GM23338 (cell line): ENCODE data around the gene SERAC1. TPM values are rescaled to one million over a fixed set of nuclear protein-coding genes. Genes with fewer than 3 reads are reported as not detected.

Source experiments
- ATAC-seq: fragments of 200-7000 bp; cut with Tn5 transposase; 3 replicates; pipeline ENCODE4 v1.9.1; 2020
- DNase-seq: peaks from one replicate; pipeline ENCODE4 v3.0.0-alpha.2; 2015; ENCODE audit warnings: low spot score
- H2AFZ ChIP-seq: fragments of 200-600 bp; sonication (generic); 2 replicates; pipeline ENCODE4 v1.8.0; 2016; ENCODE audit warnings: antibody characterized with exemption, mild to moderate bottlenecking, moderate library complexity
- H3F3A ChIP-seq: fragments of 200-600 bp; sonication (generic); replicated peaks from 2 replicates; pipeline ENCODE4 v1.8.0; 2017; ENCODE audit warnings: antibody characterized with exemption, mixed run types, low read depth
- H3K27ac ChIP-seq: fragments of 200-600 bp; sonication (generic); 2 replicates; pipeline ENCODE4 v1.6.1; 2016; ENCODE audit warnings: low read depth
- H3K27me3 ChIP-seq: fragments of 200-600 bp; sonication (generic); 2 replicates; pipeline ENCODE4 v1.8.0; 2016; ENCODE audit warnings: mild to moderate bottlenecking, mixed run types, moderate library complexity; ENCODE audit not compliant: insufficient read depth
- H3K36me3 ChIP-seq: fragments of 200-600 bp; sonication (generic); 2 replicates; pipeline ENCODE4 v1.8.0; 2016; ENCODE audit warnings: mild to moderate bottlenecking; ENCODE audit not compliant: insufficient read depth
- H3K4me1 ChIP-seq: fragments of 200-600 bp; sonication (generic); 2 replicates; pipeline ENCODE4 v1.8.0; 2016; ENCODE audit warnings: mild to moderate bottlenecking, moderate library complexity; ENCODE audit not compliant: insufficient read depth
- H3K4me2 ChIP-seq: fragments of 200-600 bp; sonication (generic); 2 replicates; pipeline ENCODE4 v1.7.1; 2017; ENCODE audit warnings: mixed run types
- H3K4me3 ChIP-seq: fragments of 200-600 bp; sonication (generic); 2 replicates; pipeline ENCODE4 v1.6.1; 2016; ENCODE audit warnings: mixed run types
- H3K79me2 ChIP-seq: fragments of 200-600 bp; sonication (generic); replicated peaks from 2 replicates; pipeline ENCODE4 v1.8.0; 2017; ENCODE audit warnings: mild to moderate bottlenecking; ENCODE audit not compliant: insufficient read depth
- H3K9me2 ChIP-seq: fragments of 200-600 bp; sonication (generic); 2 replicates; pipeline ENCODE4 v1.8.0; 2017; ENCODE audit not compliant: insufficient read depth
- H4K20me1 ChIP-seq: fragments of 200-600 bp; sonication (generic); replicated peaks from 2 replicates; pipeline ENCODE4 v1.8.0; 2017; ENCODE audit warnings: mild to moderate bottlenecking; ENCODE audit not compliant: insufficient read depth
- H3K27ac Mint-ChIP-seq: 2 replicates; pipeline ENCODE4 v1.8.0; 2020; ENCODE audit warnings: inconsistent platforms, mild to moderate bottlenecking, moderate library complexity, mixed read lengths
- H3K27me3 Mint-ChIP-seq: 3 replicates; pipeline ENCODE4 v1.8.0; 2022; ENCODE audit warnings: low read depth, mild to moderate bottlenecking, moderate library complexity, mixed read lengths, inconsistent platforms; ENCODE audit not compliant: insufficient read depth, poor library complexity
- H3K36me3 Mint-ChIP-seq: 3 replicates; pipeline ENCODE4 v1.8.0; 2021; ENCODE audit warnings: low read depth, mild to moderate bottlenecking, inconsistent platforms, moderate library complexity, mixed read lengths
- H3K4me1 Mint-ChIP-seq: 3 replicates; pipeline ENCODE4 v1.8.0; 2020; ENCODE audit warnings: mild to moderate bottlenecking, inconsistent platforms, mixed read lengths
- H3K4me3 Mint-ChIP-seq: 3 replicates; pipeline ENCODE4 v1.8.0; 2021; ENCODE audit warnings: moderate library complexity, mild to moderate bottlenecking, inconsistent platforms, mixed read lengths
- H3K9me3 Mint-ChIP-seq: 3 replicates; pipeline ENCODE4 v1.8.0; 2020; ENCODE audit warnings: moderate library complexity, mild to moderate bottlenecking, inconsistent platforms, mixed read lengths
- CREB1 ChIP-seq: fragments of 250-450 bp; sonication (Bioruptor Pico); IDR thresholded peaks from 2 replicates; pipeline ENCODE4 v1.5.0; 2020; ENCODE audit warnings: low read depth, mild to moderate bottlenecking, moderate library complexity
- CTCF ChIP-seq, 2 experiments: fragments of 200-600 bp in 1 of 2; sonication (generic) in 1 of 2; conservative IDR thresholded peaks; 2 replicates each; pipeline versions ENCODE4 v1.5.1 to v1.6.1; 2016 to 2017; ENCODE audit warnings: antibody characterized with exemption in 2 of 2, low read depth in 2 of 2, mild to moderate bottlenecking in 2 of 2, moderate library complexity in 1 of 2
- EZH2 ChIP-seq: fragments of 200-600 bp; sonication (generic); IDR thresholded peaks from one replicate; pipeline ENCODE4 v1.8.0; 2017; ENCODE audit warnings: antibody characterized with exemption, mild to moderate bottlenecking, low read depth; ENCODE audit not compliant: unreplicated experiment
- EZH2phosphoT487 ChIP-seq: fragments of 200-600 bp; sonication (generic); IDR thresholded peaks from one replicate; pipeline ENCODE4 v1.8.1; 2018; ENCODE audit warnings: antibody characterized with exemption; ENCODE audit not compliant: unreplicated experiment
- JUNB ChIP-seq: IDR thresholded peaks from one replicate; pipeline ENCODE4 v1.6.1; 2016; ENCODE audit warnings: antibody characterized with exemption; ENCODE audit not compliant: unreplicated experiment
- NANOG ChIP-seq: IDR thresholded peaks from 2 replicates; pipeline ENCODE4 v1.6.1; 2016; ENCODE audit warnings: antibody characterized with exemption, borderline replicate concordance
- POLR2AphosphoS5 ChIP-seq: IDR thresholded peaks from 2 replicates; pipeline ENCODE4 v1.6.1; 2016; ENCODE audit warnings: antibody characterized with exemption, low read depth
- STAT1 ChIP-seq: IDR thresholded peaks from one replicate; pipeline ENCODE4 v1.6.1; 2016; ENCODE audit warnings: antibody characterized with exemption; ENCODE audit not compliant: unreplicated experiment
- ZNF114 ChIP-seq: fragments of 250-450 bp; sonication (Bioruptor Pico); IDR thresholded peaks from 2 replicates; pipeline ENCODE4 v1.5.0; 2020; ENCODE audit warnings: mild to moderate bottlenecking, moderate library complexity
- ZNF331 ChIP-seq: fragments of 250-450 bp; sonication (Bioruptor Pico); IDR thresholded peaks from 2 replicates; pipeline ENCODE4 v1.5.0; 2020; ENCODE audit warnings: low read depth, mild to moderate bottlenecking, moderate library complexity
- polyA plus RNA-seq: library from polyadenylated mRNA; unstranded; fragments of >200 nt; fragmentation: Nextera tagmentation; extraction: Ambion mirVana; gene quantifications from 2 replicates; pipeline ENCODE4 v1.2.1, GENCODE V29; 2016
- total RNA-seq: library from RNA; depleted of rRNA; stranded (reverse); fragments of >200 nt; shearing (Covaris generic); gene quantifications from 2 replicates; pipeline ENCODE4 v1.2.3, GENCODE V29; 2014
- TF ChIP-seq, protein P1 (sequence below): fragments of 250-450 bp; sonication (Bioruptor Pico); IDR thresholded peaks from 2 replicates; pipeline ENCODE4 v1.5.0; 2020; ENCODE audit warnings: mild to moderate bottlenecking, moderate library complexity
- TF ChIP-seq, protein P2 (sequence below): IDR thresholded peaks from one replicate; pipeline ENCODE4 v1.6.1; 2018; ENCODE audit warnings: antibody characterized with exemption; ENCODE audit not compliant: unreplicated experiment
- TF ChIP-seq, protein P3 (sequence below): IDR thresholded peaks from 2 replicates; pipeline ENCODE4 v1.6.1; 2016; ENCODE audit warnings: antibody characterized with exemption

The SERAC1 gene
- total and polyA plus RNA-seq, 2 experiments from 2014 or later, result 5.1 to 8.4 TPM

GRCh38 chr6:158198461-158198860 is 30.4 kb upstream of the SERAC1 start:
- Histone ChIP-seq H3K4me3 (no peak overlapping the region), H3K4me2 (no peak overlapping the region), H4K20me1 (no peaks in the 10 kb centered on the region), H3K36me3 (no peaks in the 10 kb centered on the region), H3K27ac (no peak overlapping the region), H3K27me3 (no peaks in the 10 kb centered on the region), H2AFZ (no peak overlapping the region), H3K79me2 (no peaks in the 10 kb centered on the region), H3K4me1 (peaks cover 23% of the 10 kb centered on the region), H3K9me2 (no peaks in the 10 kb centered on the region), H3F3A (no peaks in the 10 kb centered on the region)
- ATAC-seq (no peak), DNase-seq (no peak)
- no peak overlapping the region for H3K27ac Mint-ChIP-seq
- H3K27me3 Mint-ChIP-seq, result peaks cover 3% of the 10 kb centered on the region
- H3K4me1 Mint-ChIP-seq, result peaks cover 43% of the 10 kb centered on the region
- H3K9me3 Mint-ChIP-seq, result no peaks in the 10 kb centered on the region
- TF ChIP-seq STAT1 (no peak), CREB1 (CRISPR knock-in tag) (no peak), ZNF114 (CRISPR knock-in tag) (no peak), JUNB (no peak), NANOG (no peak), ZNF331 (CRISPR knock-in tag) (no peak), EZH2phosphoT487 (no peak), CTCF (conservative IDR thresholded peaks at IDR 0.05; ENCODE audit: low read depth in 2 of 2) (no peak), POLR2AphosphoS5 (no peak), EZH2 (no peak)
- TF ChIP-seq, protein P1, sequence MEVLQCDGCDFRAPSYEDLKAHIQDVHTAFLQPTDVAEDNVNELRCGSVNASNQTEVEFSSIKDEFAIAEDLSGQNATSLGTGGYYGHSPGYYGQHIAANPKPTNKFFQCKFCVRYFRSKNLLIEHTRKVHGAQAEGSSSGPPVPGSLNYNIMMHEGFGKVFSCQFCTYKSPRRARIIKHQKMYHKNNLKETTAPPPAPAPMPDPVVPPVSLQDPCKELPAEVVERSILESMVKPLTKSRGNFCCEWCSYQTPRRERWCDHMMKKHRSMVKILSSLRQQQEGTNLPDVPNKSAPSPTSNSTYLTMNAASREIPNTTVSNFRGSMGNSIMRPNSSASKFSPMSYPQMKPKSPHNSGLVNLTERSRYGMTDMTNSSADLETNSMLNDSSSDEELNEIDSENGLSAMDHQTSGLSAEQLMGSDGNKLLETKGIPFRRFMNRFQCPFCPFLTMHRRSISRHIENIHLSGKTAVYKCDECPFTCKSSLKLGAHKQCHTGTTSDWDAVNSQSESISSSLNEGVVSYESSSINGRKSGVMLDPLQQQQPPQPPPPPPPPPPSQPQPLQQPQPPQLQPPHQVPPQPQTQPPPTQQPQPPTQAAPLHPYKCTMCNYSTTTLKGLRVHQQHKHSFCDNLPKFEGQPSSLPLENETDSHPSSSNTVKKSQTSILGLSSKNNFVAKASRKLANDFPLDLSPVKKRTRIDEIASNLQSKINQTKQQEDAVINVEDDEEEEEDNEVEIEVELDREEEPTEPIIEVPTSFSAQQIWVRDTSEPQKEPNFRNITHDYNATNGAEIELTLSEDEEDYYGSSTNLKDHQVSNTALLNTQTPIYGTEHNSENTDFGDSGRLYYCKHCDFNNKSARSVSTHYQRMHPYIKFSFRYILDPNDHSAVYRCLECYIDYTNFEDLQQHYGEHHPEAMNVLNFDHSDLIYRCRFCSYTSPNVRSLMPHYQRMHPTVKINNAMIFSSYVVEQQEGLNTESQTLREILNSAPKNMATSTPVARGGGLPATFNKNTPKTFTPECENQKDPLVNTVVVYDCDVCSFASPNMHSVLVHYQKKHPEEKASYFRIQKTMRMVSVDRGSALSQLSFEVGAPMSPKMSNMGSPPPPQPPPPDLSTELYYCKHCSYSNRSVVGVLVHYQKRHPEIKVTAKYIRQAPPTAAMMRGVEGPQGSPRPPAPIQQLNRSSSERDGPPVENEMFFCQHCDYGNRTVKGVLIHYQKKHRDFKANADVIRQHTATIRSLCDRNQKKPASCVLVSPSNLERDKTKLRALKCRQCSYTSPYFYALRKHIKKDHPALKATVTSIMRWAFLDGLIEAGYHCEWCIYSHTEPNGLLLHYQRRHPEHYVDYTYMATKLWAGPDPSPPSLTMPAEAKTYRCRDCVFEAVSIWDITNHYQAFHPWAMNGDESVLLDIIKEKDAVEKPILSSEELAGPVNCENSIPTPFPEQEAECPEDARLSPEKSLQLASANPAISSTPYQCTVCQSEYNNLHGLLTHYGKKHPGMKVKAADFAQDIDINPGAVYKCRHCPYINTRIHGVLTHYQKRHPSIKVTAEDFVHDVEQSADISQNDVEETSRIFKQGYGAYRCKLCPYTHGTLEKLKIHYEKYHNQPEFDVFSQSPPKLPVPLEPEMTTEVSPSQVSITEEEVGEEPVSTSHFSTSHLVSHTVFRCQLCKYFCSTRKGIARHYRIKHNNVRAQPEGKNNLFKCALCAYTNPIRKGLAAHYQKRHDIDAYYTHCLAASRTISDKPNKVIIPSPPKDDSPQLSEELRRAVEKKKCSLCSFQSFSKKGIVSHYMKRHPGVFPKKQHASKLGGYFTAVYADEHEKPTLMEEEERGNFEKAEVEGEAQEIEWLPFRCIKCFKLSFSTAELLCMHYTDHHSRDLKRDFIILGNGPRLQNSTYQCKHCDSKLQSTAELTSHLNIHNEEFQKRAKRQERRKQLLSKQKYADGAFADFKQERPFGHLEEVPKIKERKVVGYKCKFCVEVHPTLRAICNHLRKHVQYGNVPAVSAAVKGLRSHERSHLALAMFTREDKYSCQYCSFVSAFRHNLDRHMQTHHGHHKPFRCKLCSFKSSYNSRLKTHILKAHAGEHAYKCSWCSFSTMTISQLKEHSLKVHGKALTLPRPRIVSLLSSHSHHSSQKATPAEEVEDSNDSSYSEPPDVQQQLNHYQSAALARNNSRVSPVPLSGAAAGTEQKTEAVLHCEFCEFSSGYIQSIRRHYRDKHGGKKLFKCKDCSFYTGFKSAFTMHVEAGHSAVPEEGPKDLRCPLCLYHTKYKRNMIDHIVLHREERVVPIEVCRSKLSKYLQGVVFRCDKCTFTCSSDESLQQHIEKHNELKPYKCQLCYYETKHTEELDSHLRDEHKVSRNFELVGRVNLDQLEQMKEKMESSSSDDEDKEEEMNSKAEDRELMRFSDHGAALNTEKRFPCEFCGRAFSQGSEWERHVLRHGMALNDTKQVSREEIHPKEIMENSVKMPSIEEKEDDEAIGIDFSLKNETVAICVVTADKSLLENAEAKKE (CRISPR knock-in tag), result no peak
- TF ChIP-seq, protein P2, sequence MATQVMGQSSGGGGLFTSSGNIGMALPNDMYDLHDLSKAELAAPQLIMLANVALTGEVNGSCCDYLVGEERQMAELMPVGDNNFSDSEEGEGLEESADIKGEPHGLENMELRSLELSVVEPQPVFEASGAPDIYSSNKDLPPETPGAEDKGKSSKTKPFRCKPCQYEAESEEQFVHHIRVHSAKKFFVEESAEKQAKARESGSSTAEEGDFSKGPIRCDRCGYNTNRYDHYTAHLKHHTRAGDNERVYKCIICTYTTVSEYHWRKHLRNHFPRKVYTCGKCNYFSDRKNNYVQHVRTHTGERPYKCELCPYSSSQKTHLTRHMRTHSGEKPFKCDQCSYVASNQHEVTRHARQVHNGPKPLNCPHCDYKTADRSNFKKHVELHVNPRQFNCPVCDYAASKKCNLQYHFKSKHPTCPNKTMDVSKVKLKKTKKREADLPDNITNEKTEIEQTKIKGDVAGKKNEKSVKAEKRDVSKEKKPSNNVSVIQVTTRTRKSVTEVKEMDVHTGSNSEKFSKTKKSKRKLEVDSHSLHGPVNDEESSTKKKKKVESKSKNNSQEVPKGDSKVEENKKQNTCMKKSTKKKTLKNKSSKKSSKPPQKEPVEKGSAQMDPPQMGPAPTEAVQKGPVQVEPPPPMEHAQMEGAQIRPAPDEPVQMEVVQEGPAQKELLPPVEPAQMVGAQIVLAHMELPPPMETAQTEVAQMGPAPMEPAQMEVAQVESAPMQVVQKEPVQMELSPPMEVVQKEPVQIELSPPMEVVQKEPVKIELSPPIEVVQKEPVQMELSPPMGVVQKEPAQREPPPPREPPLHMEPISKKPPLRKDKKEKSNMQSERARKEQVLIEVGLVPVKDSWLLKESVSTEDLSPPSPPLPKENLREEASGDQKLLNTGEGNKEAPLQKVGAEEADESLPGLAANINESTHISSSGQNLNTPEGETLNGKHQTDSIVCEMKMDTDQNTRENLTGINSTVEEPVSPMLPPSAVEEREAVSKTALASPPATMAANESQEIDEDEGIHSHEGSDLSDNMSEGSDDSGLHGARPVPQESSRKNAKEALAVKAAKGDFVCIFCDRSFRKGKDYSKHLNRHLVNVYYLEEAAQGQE, result no peak
- TF ChIP-seq, protein P3, sequence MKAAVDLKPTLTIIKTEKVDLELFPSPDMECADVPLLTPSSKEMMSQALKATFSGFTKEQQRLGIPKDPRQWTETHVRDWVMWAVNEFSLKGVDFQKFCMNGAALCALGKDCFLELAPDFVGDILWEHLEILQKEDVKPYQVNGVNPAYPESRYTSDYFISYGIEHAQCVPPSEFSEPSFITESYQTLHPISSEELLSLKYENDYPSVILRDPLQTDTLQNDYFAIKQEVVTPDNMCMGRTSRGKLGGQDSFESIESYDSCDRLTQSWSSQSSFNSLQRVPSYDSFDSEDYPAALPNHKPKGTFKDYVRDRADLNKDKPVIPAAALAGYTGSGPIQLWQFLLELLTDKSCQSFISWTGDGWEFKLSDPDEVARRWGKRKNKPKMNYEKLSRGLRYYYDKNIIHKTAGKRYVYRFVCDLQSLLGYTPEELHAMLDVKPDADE, result no peak
- H3K4me3 Mint-ChIP-seq, result no peak overlapping the region
- 0 out of 3 replicates have a peak, but pooled peaks cover under 1% of the 10 kb centered on the region for H3K36me3 Mint-ChIP-seq
